ENCODE results near the gene CTAG1B. TPM values are rescaled to one million over a fixed set of nuclear protein-coding genes. Genes with fewer than 3 reads are reported as not detected.

The CTAG1B gene
- total and polyA plus RNA-seq, 2 donors (not counting 1 experiment from before 2014, with no cell fraction given): 0.09 TPM; not detected in 1

GRCh38 chrX:154598656-154599055, 20.4 kb downstream of the CTAG1B start:
- Histone ChIP-seq H3K4me2 (replicated peaks; ENCODE audit: low read depth, low read length, poor library complexity, severe bottlenecking) (no peak overlapping the region), H3K9me3 (ENCODE audit: control extremely low read depth in 1 of 3, control insufficient read depth in 2 of 3, insufficient read depth in 1 of 3, low read length in 2 of 3) (peaks cover 0 to 4% (median 0%) of the 10 kb centered on the region in 3 donors), H3K4me3 (ENCODE audit: control extremely low read depth in 1 of 5, extremely low read depth in 1 of 5, insufficient read depth in 1 of 5, low read depth in 2 of 5, low read length in 4 of 5) (no peak overlapping the region), H3K27ac (ENCODE audit: low read length in 2 of 2) (no peak overlapping the region), H4K20me1 (ENCODE audit: control insufficient read depth, insufficient read depth, low read length, poor library complexity, severe bottlenecking) (no peaks in the 10 kb centered on the region), H2AFZ (ENCODE audit: insufficient read depth, low read depth, low read length, poor library complexity, severe bottlenecking) (no peak overlapping the region), H3K4me1 (ENCODE audit: control insufficient read depth in 2 of 2, insufficient read depth in 2 of 2, low read length in 2 of 2) (no peaks in the 10 kb centered on the region), H3K79me2 (ENCODE audit: control insufficient read depth, insufficient read depth, low read length) (no peaks in the 10 kb centered on the region), H3K36me3 (replicated peaks in 1 of 2; ENCODE audit: control extremely low read depth in 1 of 2, control insufficient read depth in 1 of 2, extremely low read depth in 1 of 2, insufficient read depth in 2 of 2, low read length in 1 of 2) (no peaks in the 10 kb centered on the region), H3K9ac (ENCODE audit: low read length) (no peak overlapping the region), H3K27me3 (replicated peaks in 1 of 4; ENCODE audit: control extremely low read depth in 1 of 4, control insufficient read depth in 3 of 4, insufficient read depth in 4 of 4, low read length in 3 of 4) (no peaks in the 10 kb centered on the region)
- intact Hi-C loops (cut with micrococcal nuclease): no loop called here
- DNase-seq: no peak
- Mint-ChIP-seq H3K9me3 (ENCODE audit: insufficient read depth) (no peaks in the 10 kb centered on the region), H3K27me3 (peaks cover 8% of the 10 kb centered on the region), H3K4me3 (no peak overlapping the region), H3K27ac (no peak overlapping the region), H3K4me1 (no peaks in the 10 kb centered on the region)
- no CpG with 5 or more reads among the region's 8 CpGs for WGBS (ENCODE audit: insufficient coverage)
- ChIA-PET CTCF (no interaction called here), POLR2A (no interaction called here)
- no peak for ATAC-seq (ENCODE audit: low read depth)
- TF ChIP-seq EZH2 (IDR thresholded peaks at IDR 0.05; ENCODE audit: borderline replicate concordance, insufficient read depth, low read depth, low read length, poor library complexity, severe bottlenecking) (no peak), CTCF (IDR thresholded peaks at IDR 0.05) (no peak)

- Histone ChIP-seq H3K4me3 (ENCODE audit: control extremely low read depth in 1 of 5, extremely low read depth in 1 of 5, insufficient read depth in 1 of 5, low read depth in 2 of 5, low read length in 4 of 5) (no peak overlapping the region), H4K20me1 (ENCODE audit: control insufficient read depth, insufficient read depth, low read length, poor library complexity, severe bottlenecking) (no peaks in the 10 kb centered on the region), H3K4me2 (replicated peaks; ENCODE audit: low read depth, low read length, poor library complexity, severe bottlenecking) (no peak overlapping the region), H2AFZ (ENCODE audit: insufficient read depth, low read depth, low read length, poor library complexity, severe bottlenecking) (no peak overlapping the region), H3K27ac (ENCODE audit: low read length in 2 of 2) (no peak overlapping the region), H3K9me3 (ENCODE audit: control extremely low read depth in 1 of 3, control insufficient read depth in 2 of 3, insufficient read depth in 1 of 3, low read length in 2 of 3) (peaks cover 0 to 6% (median 0%) of the 10 kb centered on the region in 3 donors), H3K4me1 (ENCODE audit: control insufficient read depth in 2 of 2, insufficient read depth in 2 of 2, low read length in 2 of 2) (no peaks in the 10 kb centered on the region), H3K79me2 (ENCODE audit: control insufficient read depth, insufficient read depth, low read length) (no peaks in the 10 kb centered on the region), H3K9ac (ENCODE audit: low read length) (no peak overlapping the region), H3K27me3 (replicated peaks in 1 of 4; ENCODE audit: control extremely low read depth in 1 of 4, control insufficient read depth in 3 of 4, insufficient read depth in 4 of 4, low read length in 3 of 4) (no peaks in the 10 kb centered on the region), H3K36me3 (replicated peaks in 1 of 2; ENCODE audit: control extremely low read depth in 1 of 2, control insufficient read depth in 1 of 2, extremely low read depth in 1 of 2, insufficient read depth in 2 of 2, low read length in 1 of 2) (no peaks in the 10 kb centered on the region)
- WGBS (ENCODE audit: insufficient coverage): no CpG with 5 or more reads among the region's 12 CpGs
- TF ChIP-seq CTCF (IDR thresholded peaks at IDR 0.05): no peak
- TF ChIP-seq EZH2 (IDR thresholded peaks at IDR 0.05; ENCODE audit: borderline replicate concordance, insufficient read depth, low read depth, low read length, poor library complexity, severe bottlenecking): no peak
- ChIA-PET POLR2A (no interaction called here), CTCF (no interaction called here)
- no peak for ATAC-seq (ENCODE audit: low read depth)
- intact Hi-C loops (cut with micrococcal nuclease): no loop called here
- DNase-seq: no peak
- Mint-ChIP-seq H3K4me3 (no peak overlapping the region), H3K4me1 (no peaks in the 10 kb centered on the region), H3K27ac (no peak overlapping the region), H3K27me3 (peaks cover 11% of the 10 kb centered on the region), H3K9me3 (ENCODE audit: insufficient read depth) (no peaks in the 10 kb centered on the region)
These were observed 21.9 kb downstream of the CTAG1B start for GRCh38 chrX:154597221-154597620.

Measured in B cell (primary cell).